SH-SY5Y (cell line): ENCODE results near the gene ZNF716.

Source experiments
- GATA2 ChIP-seq: IDR thresholded peaks from 2 replicates; pipeline ENCODE4 v1.6.1; 2011; ENCODE audit warnings: mild to moderate bottlenecking, low read depth, low read length
- GATA3 ChIP-seq: IDR thresholded peaks from 2 replicates; pipeline ENCODE4 v1.6.1; 2011; ENCODE audit warnings: low read depth, mild to moderate bottlenecking, low read length, moderate library complexity

DNA sequence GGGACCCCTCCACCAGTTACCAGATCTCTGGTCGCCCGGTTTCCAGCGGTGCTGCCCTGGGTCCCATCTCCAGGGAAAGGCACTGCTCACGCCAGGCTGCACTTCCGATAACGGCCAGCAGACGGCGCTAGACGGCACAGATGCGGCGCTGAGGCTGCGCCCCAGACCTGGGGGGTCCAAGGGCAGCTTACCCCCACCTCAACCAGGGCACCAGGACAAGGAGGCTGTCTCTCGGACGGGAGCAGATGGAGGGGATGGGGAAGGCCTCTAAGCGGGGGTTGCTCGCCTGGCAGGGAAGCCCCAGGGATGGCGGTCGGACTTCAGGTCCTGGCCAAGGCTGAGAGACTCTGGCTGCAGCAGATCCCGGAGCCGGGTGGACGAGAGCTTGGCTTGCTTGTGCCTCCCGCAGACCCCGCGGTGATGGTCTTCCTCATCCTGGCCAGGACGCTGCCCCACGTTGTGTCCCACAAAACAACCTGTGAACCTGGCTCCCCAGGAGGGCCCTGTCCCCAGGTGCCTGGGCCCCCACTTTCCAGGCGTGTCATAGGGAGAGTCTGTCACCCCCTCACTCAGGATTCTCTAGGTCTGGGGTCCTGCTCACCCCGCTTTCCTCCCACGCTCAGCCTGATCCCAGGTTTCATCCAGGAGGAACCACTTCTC lies 23.9 kb upstream of the ZNF716 start:
- no peak for TF ChIP-seq GATA3
- no peak for TF ChIP-seq GATA2
